Gastrocnemius medialis (tissue), 4 donors: ENCODE results near the gene ENC1. TPM values are rescaled to one million over a fixed set of nuclear protein-coding genes. Genes with fewer than 3 reads are reported as not detected.

Experiments used
- ATAC-seq, 2 donors: fragments of 150-250 bp; one replicate each; pipeline ENCODE4 v1.9.1; 2016
- DNase-seq, 2 donors: peaks; one replicate each; pipeline ENCODE4 v3.0.0-alpha.2; 2019
- H3K27ac ChIP-seq, 4 donors: fragments of 200-600 bp; sonication (generic); 1 replicate in 1 of 4; 2 replicates in 3 of 4; pipeline ENCODE4 v1.5.1; 2016 to 2018; ENCODE audit warnings: mild to moderate bottlenecking in 2 of 4, moderate library complexity in 1 of 4
- H3K27me3 ChIP-seq, 3 donors: fragments of 200-600 bp; sonication (generic) in 2 of 3; 1 replicate in 1 of 3; 2 replicates in 2 of 3; pipeline versions ENCODE4 v1.5.1 to v1.6.0; 2016 to 2019; ENCODE audit warnings: mild to moderate bottlenecking in 1 of 3, moderate library complexity in 1 of 3
- H3K36me3 ChIP-seq, 2 donors: fragments of 200-600 bp; sonication (generic) in 1 of 2; one replicate each; pipeline ENCODE4 v1.5.1; 2017 to 2018
- H3K4me1 ChIP-seq, 2 donors: fragments of 200-600 bp; sonication (generic) in 1 of 2; one replicate each; pipeline ENCODE4 v1.5.1; 2016 to 2017; ENCODE audit warnings: mild to moderate bottlenecking in 2 of 2
- H3K4me3 ChIP-seq, 4 donors: fragments of 200-600 bp; sonication (generic) in 3 of 4; 1 replicate in 1 of 4; 2 replicates in 3 of 4; pipeline ENCODE4 v1.5.1; 2016 to 2019; ENCODE audit warnings: mild to moderate bottlenecking in 2 of 4
- H3K9me3 ChIP-seq, 3 donors: fragments of 200-600 bp; sonication (generic) in 2 of 3; 1 replicate in 1 of 3; 2 replicates in 2 of 3; pipeline ENCODE4 v1.5.1; 2016 to 2019
- POLR2A ChIP-seq, 2 donors: fragments of 450-650 bp; IDR thresholded peaks; one replicate each; pipeline ENCODE4 v1.6.1; 2017; ENCODE audit warnings: antibody characterized with exemption in 2 of 2, mild to moderate bottlenecking in 2 of 2, moderate library complexity in 2 of 2
- in situ Hi-C, 4 donors: fragments of 200-750 bp; cut with MboI; loops; one replicate each; pipeline versions ENCODE4 v1.15.0 to v1.8.0; 2017; ENCODE audit warnings: low sequenced_read_pairs in 4 of 4
- intact Hi-C: fragments of 100-400 bp; cut with DNase I; formaldehyde crosslinking; loops from one replicate; pipeline ENCODE4 v1.15.1; 2023; ENCODE audit warnings: low total_unique reads
- total RNA-seq, 4 donors: library from RNA; depleted of rRNA; stranded (reverse); fragments of >200 nt; gene quantifications; one replicate each; pipeline versions ENCODE4 v1.1.0 to v1.2.3, GENCODE V29; 2016
- TF ChIP-seq, protein P1 (sequence below), 5 experiments: fragments of 450-650 bp in 3 of 5; fragments of 200-600 bp in 2 of 5; sonication (generic) in 2 of 5; IDR thresholded peaks in 4 of 5; conservative IDR thresholded peaks in 1 of 5; 1 replicate in 4 of 5; 2 replicates in 1 of 5; pipeline ENCODE4 v1.5.1; 2016 to 2019; ENCODE audit warnings: antibody characterized with exemption in 5 of 5, mild to moderate bottlenecking in 3 of 5, moderate library complexity in 3 of 5

Gene ENC1
- total RNA-seq, 4 donors from 2014 or later: 2.2 to 3.4 (median 2.5) TPM

DNA sequence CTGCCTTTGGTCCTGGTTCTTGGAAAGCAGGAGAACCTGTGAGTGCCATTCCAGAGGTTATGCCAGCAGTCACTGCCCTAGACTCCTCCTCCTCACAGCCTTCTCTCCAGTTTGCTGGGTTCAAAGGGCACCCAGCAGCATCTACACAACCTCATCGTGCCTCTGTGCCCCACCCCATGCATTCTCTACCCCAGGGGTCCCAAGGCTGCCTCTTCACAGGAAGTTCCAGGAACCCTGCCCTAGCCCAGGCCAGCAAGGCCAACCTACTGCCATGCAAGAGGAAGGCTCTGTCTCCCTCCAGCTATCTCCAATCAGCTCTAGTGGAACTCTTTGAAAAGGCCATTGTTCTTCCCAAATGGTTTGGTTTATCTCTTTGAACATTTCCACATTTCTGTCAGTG, 21.2 kb downstream of the ENC1 start:
- Histone ChIP-seq H3K4me1 (no peaks in the 10 kb centered on the region), H3K27ac (no peak overlapping the region), H3K9me3 (no peaks in the 10 kb centered on the region), H3K4me3 (no peak overlapping the region), H3K27me3 (no peaks in the 10 kb centered on the region), H3K36me3 (no peaks in the 10 kb centered on the region)
- in situ Hi-C loops (no loop called here), intact Hi-C loops (no loop called here)
- TF ChIP-seq, protein P1, sequence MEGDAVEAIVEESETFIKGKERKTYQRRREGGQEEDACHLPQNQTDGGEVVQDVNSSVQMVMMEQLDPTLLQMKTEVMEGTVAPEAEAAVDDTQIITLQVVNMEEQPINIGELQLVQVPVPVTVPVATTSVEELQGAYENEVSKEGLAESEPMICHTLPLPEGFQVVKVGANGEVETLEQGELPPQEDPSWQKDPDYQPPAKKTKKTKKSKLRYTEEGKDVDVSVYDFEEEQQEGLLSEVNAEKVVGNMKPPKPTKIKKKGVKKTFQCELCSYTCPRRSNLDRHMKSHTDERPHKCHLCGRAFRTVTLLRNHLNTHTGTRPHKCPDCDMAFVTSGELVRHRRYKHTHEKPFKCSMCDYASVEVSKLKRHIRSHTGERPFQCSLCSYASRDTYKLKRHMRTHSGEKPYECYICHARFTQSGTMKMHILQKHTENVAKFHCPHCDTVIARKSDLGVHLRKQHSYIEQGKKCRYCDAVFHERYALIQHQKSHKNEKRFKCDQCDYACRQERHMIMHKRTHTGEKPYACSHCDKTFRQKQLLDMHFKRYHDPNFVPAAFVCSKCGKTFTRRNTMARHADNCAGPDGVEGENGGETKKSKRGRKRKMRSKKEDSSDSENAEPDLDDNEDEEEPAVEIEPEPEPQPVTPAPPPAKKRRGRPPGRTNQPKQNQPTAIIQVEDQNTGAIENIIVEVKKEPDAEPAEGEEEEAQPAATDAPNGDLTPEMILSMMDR (IDR thresholded peaks at IDR 0.05 in 4 of 5, conservative IDR thresholded peaks at IDR 0.05 in 1 of 5): no peak
- TF ChIP-seq POLR2A (IDR thresholded peaks at IDR 0.05): no peak
- DNase-seq (no peak), ATAC-seq (no peak)

DNA sequence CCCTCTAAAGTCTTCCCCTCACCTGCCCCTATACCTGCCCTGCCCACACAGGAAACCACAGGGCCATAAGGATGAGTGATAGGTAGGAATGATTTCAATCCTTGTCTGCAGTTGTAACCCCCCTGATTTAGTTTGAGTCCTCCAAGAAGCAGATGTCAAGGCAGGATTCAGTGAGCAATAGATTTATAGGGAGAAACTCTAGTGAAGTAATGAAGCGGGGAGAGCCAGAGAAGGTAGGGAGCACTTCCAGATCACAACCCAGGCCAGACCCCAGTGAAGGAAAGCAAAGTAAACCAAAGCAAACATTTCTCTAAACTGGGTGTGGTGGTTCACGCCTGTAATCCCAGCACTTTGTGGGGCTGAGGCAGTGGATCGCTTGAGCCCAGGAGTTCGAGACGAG, 22.4 kb downstream of the ENC1 start:
- TF ChIP-seq, protein P1 (IDR thresholded peaks at IDR 0.05 in 4 of 5, conservative IDR thresholded peaks at IDR 0.05 in 1 of 5): no peak
- TF ChIP-seq POLR2A (IDR thresholded peaks at IDR 0.05): no peak
- ATAC-seq (no peak), DNase-seq (no peak)
- Histone ChIP-seq H3K27me3 (no peaks in the 10 kb centered on the region), H3K4me1 (no peaks in the 10 kb centered on the region), H3K36me3 (no peaks in the 10 kb centered on the region), H3K9me3 (no peaks in the 10 kb centered on the region), H3K27ac (no peak overlapping the region), H3K4me3 (no peak overlapping the region)
- intact Hi-C loops: no loop called here
- in situ Hi-C loops: no loop called here

DNA sequence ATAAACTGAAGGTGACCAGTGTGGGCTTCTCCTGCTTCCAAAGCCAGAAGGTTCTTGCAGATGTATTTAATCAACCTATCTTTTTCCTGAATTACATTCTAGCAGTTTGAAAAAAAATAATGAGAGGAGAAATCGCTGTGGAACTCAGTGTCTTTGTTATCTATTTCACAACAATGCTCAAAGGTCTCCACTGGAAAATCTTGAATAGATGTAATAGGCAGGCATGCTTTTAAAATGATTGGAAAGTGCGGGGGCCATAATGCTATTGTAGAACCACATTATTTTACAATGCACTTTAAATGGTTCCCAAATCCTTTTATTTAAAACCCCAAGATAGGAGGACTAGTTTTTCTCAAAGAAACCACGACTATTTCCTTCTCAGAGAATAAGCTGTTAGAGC, 23.3 kb downstream of the ENC1 start:
- ATAC-seq: no peak

DNA sequence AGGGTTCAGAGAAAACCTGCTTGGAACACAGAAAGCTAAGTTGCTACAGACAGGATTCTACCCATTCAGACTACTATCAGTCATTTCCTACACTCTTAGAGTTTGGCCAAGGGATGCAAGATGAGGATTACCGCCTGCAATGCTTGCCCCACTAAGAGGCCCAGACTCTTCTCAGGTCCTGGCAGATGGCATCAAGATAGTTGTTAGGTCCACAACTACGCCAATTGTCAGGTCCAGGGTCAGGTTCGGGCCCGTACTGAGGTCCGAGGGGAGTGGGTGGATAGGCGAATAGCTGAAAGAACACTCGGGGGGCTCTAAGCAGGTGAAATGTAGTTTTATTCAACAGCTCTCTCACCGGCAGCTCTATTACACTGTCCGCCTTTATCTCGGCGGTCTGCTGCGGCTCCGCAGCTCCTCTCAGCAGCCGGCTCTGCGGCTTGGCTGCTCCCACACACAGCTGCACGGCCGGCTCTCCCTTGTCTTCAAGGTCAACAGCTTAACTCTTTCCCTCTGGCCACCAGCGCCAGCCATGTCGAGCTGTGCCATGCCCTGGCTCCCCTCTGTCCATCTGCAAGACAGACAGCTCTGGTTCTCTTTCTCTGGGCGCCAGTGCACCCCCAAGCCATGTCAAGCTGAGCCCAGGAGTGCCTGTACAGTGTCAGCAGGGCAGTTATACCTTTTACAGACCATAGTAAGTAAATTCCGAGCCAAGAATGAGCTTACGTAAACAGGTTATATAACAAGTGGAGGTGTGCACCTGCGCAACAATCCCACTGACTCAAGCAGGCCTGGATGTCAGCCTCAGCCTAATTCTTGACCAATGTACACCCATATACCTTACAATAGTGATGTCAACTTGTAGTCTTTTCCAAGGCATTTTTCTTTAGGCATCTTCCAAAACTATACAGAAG, 24.0 kb downstream of the ENC1 start:
- no peak for DNase-seq
- Histone ChIP-seq H3K27me3 (no peaks in the 10 kb centered on the region), H3K36me3 (no peaks in the 10 kb centered on the region), H3K4me1 (no peaks in the 10 kb centered on the region), H3K9me3 (no peaks in the 10 kb centered on the region), H3K4me3 (no peak overlapping the region), H3K27ac (no peak overlapping the region)
- in situ Hi-C loops: no loop called here
- no peak for ATAC-seq
- intact Hi-C loops: no loop called here
- TF ChIP-seq, protein P1 (IDR thresholded peaks at IDR 0.05 in 4 of 5, conservative IDR thresholded peaks at IDR 0.05 in 1 of 5): no peak
- no peak for TF ChIP-seq POLR2A (IDR thresholded peaks at IDR 0.05)

More for the DNA sequence above, 23.3 kb downstream of the ENC1 start:
- H3K27ac ChIP-seq: no peak overlapping the region
- H3K4me3 ChIP-seq: no peak overlapping the region
- no peaks in the 10 kb centered on the region for H3K4me1 ChIP-seq
- TF ChIP-seq POLR2A (IDR thresholded peaks at IDR 0.05): no peak
- TF ChIP-seq, protein P1 (IDR thresholded peaks at IDR 0.05 in 4 of 5, conservative IDR thresholded peaks at IDR 0.05 in 1 of 5): no peak
- H3K9me3 ChIP-seq: no peaks in the 10 kb centered on the region
- in situ Hi-C loops (no loop called here), intact Hi-C loops (no loop called here)
- DNase-seq: no peak
- no peaks in the 10 kb centered on the region for H3K36me3 ChIP-seq
- H3K27me3 ChIP-seq: no peaks in the 10 kb centered on the region
